Measurements from ENCODE around the gene UPP2.

GRCh38 chr2:158142568-158143332 lies 41.1 kb downstream of the UPP2 start:
- TF ChIP-seq, protein P1, sequence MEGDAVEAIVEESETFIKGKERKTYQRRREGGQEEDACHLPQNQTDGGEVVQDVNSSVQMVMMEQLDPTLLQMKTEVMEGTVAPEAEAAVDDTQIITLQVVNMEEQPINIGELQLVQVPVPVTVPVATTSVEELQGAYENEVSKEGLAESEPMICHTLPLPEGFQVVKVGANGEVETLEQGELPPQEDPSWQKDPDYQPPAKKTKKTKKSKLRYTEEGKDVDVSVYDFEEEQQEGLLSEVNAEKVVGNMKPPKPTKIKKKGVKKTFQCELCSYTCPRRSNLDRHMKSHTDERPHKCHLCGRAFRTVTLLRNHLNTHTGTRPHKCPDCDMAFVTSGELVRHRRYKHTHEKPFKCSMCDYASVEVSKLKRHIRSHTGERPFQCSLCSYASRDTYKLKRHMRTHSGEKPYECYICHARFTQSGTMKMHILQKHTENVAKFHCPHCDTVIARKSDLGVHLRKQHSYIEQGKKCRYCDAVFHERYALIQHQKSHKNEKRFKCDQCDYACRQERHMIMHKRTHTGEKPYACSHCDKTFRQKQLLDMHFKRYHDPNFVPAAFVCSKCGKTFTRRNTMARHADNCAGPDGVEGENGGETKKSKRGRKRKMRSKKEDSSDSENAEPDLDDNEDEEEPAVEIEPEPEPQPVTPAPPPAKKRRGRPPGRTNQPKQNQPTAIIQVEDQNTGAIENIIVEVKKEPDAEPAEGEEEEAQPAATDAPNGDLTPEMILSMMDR (IDR thresholded peaks at IDR 0.05): no peak
- TF ChIP-seq POLR2A (IDR thresholded peaks at IDR 0.05): no peak

Measured in uterus (tissue), 2 donors.